GM12878 (cell line): Measurements from ENCODE around the gene DCBLD1. TPM values are rescaled to one million over a fixed set of nuclear protein-coding genes. Genes with fewer than 3 reads are reported as not detected.

ENCODE experiments used
- ATAC-seq: fragments of 200-7000 bp; cut with Tn5 transposase; 3 replicates; pipeline ENCODE4 v1.9.1; 2020; ENCODE audit warnings: mild to moderate bottlenecking, moderate library complexity
- BruUV-seq: library from RNA; stranded (reverse); fragments of 400-500 nt; replicated peaks from 2 replicates; lab custom pipeline; 2021; lab: Mats Ljungman, UMichigan
- CTCF ChIA-PET: fragments of 300-600 bp; sonication (Branson Sonifier 250); formaldehyde crosslinking; extraction: SDS; loops from one replicate; lab custom pipeline; 2021; ENCODE audit warnings: inconsistent platforms; lab: Yijun Ruan, JAX
- POLR2A ChIA-PET: fragments of 350-600 bp; formaldehyde crosslinking; extraction: SDS; loops from one replicate; lab custom pipeline; 2021; ENCODE audit warnings: inconsistent platforms; lab: Charles Lee
- RAD21 ChIA-PET: fragments of 300-600 bp; sonication (Branson Sonifier 250); formaldehyde crosslinking; loops from one replicate; lab custom pipeline; 2023; ENCODE audit warnings: antibody characterized with exemption; ENCODE audit not compliant: unreplicated experiment; lab: Charles Lee
- SMC1A ChIA-PET: fragments of 300-600 bp; sonication (Branson Sonifier 250); formaldehyde crosslinking; loops from one replicate; lab custom pipeline; 2023; ENCODE audit not compliant: unreplicated experiment, uncharacterized antibody; lab: Charles Lee
- DNase-seq: peaks from one replicate; pipeline ENCODE4 v3.0.0-alpha.2; 2011; ENCODE audit warnings: low read depth, low spot score
- FAIRE-seq: peaks from 3 replicates; lab custom pipeline; 2011; peaks lifted over from hg19 to GRCh38; lab: Jason Lieb, UNC
- H2AFZ ChIP-seq: 2 replicates; pipeline ENCODE4 v1.6.0; 2011; ENCODE audit warnings: low read depth, low read length, control low read depth; ENCODE audit not compliant: control insufficient read depth
- H3K27ac ChIP-seq: 2 replicates; pipeline ENCODE4 v1.5.1; 2011; ENCODE audit warnings: control low read depth; ENCODE audit not compliant: control insufficient read depth, insufficient read depth
- H3K27me3 ChIP-seq, 2 experiments: replicated peaks in 1 of 2; 2 replicates each; pipeline versions ENCODE4 v1.6.0 to v1.6.1; 2011; ENCODE audit warnings: low read length in 1 of 2; ENCODE audit not compliant: control insufficient read depth in 2 of 2, insufficient read depth in 2 of 2
- H3K36me3 ChIP-seq, 2 experiments: 2 replicates each; pipeline ENCODE4 v1.5.1; 2011; ENCODE audit warnings: low read length in 1 of 2; ENCODE audit not compliant: control insufficient read depth in 2 of 2, insufficient read depth in 2 of 2
- H3K4me1 ChIP-seq: 2 replicates; pipeline ENCODE4 v1.6.1; 2011; ENCODE audit warnings: mild to moderate bottlenecking, low read length, moderate library complexity, mixed read lengths; ENCODE audit not compliant: control insufficient read depth, insufficient read depth
- H3K4me2 ChIP-seq: 2 replicates; pipeline ENCODE4 v1.6.0; 2011; ENCODE audit warnings: control low read depth; ENCODE audit not compliant: control insufficient read depth, insufficient read depth
- H3K4me3 ChIP-seq: fragments of 200-600 bp; sonication (generic); 2 replicates; pipeline ENCODE4 v1.5.1; 2016
- H3K79me2 ChIP-seq: 2 replicates; pipeline ENCODE4 v1.6.0; 2011; ENCODE audit warnings: low read length; ENCODE audit not compliant: control insufficient read depth, insufficient read depth
- H3K9ac ChIP-seq: 2 replicates; pipeline ENCODE4 v1.8.0; 2011; ENCODE audit warnings: low read length, control low read depth, mixed read lengths; ENCODE audit not compliant: control insufficient read depth, insufficient read depth
- H3K9me3 ChIP-seq: replicated peaks from 3 replicates; pipeline ENCODE4 v1.5.1; 2011; ENCODE audit warnings: mild to moderate bottlenecking, low read length; ENCODE audit not compliant: control insufficient read depth, insufficient read depth
- H4K20me1 ChIP-seq: 2 replicates; pipeline ENCODE4 v1.6.0; 2011; ENCODE audit not compliant: control insufficient read depth, insufficient read depth
- ASH2L ChIP-seq: fragments of 300-600, 200-600 bp; sonication (generic); IDR thresholded peaks from 2 replicates; pipeline ENCODE4 v1.6.1; 2017; ENCODE audit warnings: low read depth, mild to moderate bottlenecking, borderline replicate concordance
- BMI1 ChIP-seq: fragments of 450-650 bp; IDR thresholded peaks from 2 replicates; pipeline ENCODE4 v1.6.1; 2016; ENCODE audit warnings: mild to moderate bottlenecking, moderate library complexity, borderline replicate concordance
- CBX5 ChIP-seq: sonication (generic); IDR thresholded peaks from 2 replicates; pipeline ENCODE4 v1.6.1; 2016; ENCODE audit warnings: low read depth, moderate library complexity, mild to moderate bottlenecking, inconsistent platforms
- CHD2 ChIP-seq: IDR thresholded peaks from 2 replicates; pipeline ENCODE4 v1.6.1; 2011; ENCODE audit warnings: low read depth, low read length, improper control_type of control experiment, borderline replicate concordance
- CREM ChIP-seq: IDR thresholded peaks from 2 replicates; pipeline ENCODE4 v1.6.1; 2014; ENCODE audit warnings: antibody characterized with exemption, low read depth
- JUNB ChIP-seq: IDR thresholded peaks from 2 replicates; pipeline ENCODE4 v1.6.1; 2016; ENCODE audit warnings: antibody characterized with exemption, mild to moderate bottlenecking
- JUND ChIP-seq: IDR thresholded peaks from 2 replicates; pipeline ENCODE4 v1.6.1; 2012; ENCODE audit warnings: low read depth, mild to moderate bottlenecking, low read length, improper control_type of control experiment, moderate library complexity
- KAT2A ChIP-seq: conservative IDR thresholded peaks from 2 replicates; pipeline ENCODE4 v1.6.1; 2011; ENCODE audit warnings: low read depth, low read length; ENCODE audit not compliant: control insufficient read depth
- POLR2A ChIP-seq: IDR thresholded peaks from 2 replicates; pipeline ENCODE4 v1.6.1; 2011; ENCODE audit warnings: low read depth, mild to moderate bottlenecking, low read length
- SUZ12 ChIP-seq: fragments of 200-600 bp; sonication (generic); IDR thresholded peaks from one replicate; pipeline ENCODE4 v1.6.1; 2018; ENCODE audit warnings: antibody characterized with exemption, mild to moderate bottlenecking; ENCODE audit not compliant: unreplicated experiment
- TCF7 ChIP-seq: IDR thresholded peaks from 2 replicates; pipeline ENCODE4 v1.6.1; 2014; ENCODE audit warnings: antibody characterized with exemption, borderline replicate concordance
- ZNF24 ChIP-seq: fragments of 450-650 bp; IDR thresholded peaks from 2 replicates; pipeline ENCODE4 v1.6.1; 2017; ENCODE audit warnings: antibody characterized with exemption, mild to moderate bottlenecking
- WGBS: methylation state at CpG from one replicate; pipeline ENCODE4 v1.1.6; 2016; ENCODE audit warnings: low lambda C conversion rate; ENCODE audit not compliant: insufficient replicate concordance, insufficient coverage; ENCODE audit errors: missing lambda C conversion rate; 5-methylcytosine and 5-hydroxymethylcytosine counted together
- in situ Hi-C: fragments of 300-500 bp; cut with MboI; formaldehyde crosslinking; loops from 9 replicates; pipeline ENCODE4 v1.14.3; 2018; ENCODE audit warnings: mixed read lengths
- intact Hi-C: fragments of 100-400 bp; cut with micrococcal nuclease; formaldehyde crosslinking; loops from one replicate; pipeline ENCODE4 v1.14.2; 2022; ENCODE audit not compliant: unreplicated experiment
- polyA plus RNA-seq, 11 experiments: library from polyadenylated mRNA; depleted of rRNA in 4 of 11; unstranded in 6 of 11; stranded (reverse) in 5 of 11; fragments of >200 nt; fragmentation: Nextera tagmentation in 4 of 11; fragmentation: Illumina TruSeq in 1 of 11; extraction: Ambion mirVana in 4 of 11; extraction: Trizol in 1 of 11; gene quantifications; 1 replicate in 1 of 11; 2 replicates in 10 of 11; pipeline versions ENCODE4 v1.2.1 to v1.2.3, GENCODE V29; 2011 to 2016; ENCODE audit warnings: inconsistent platforms in 2 of 11, missing spikeins in 2 of 11, low read depth in 1 of 11
- total RNA-seq, 4 experiments: library from RNA; depleted of rRNA in 3 of 4; stranded (reverse); fragments of >200 nt in 3 of 4; fragmentation: Illumina TruSeq in 1 of 4; extraction: Trizol in 1 of 4; gene quantifications; 2 replicates each; pipeline versions ENCODE4 v1.2.1 to v1.2.3, GENCODE V29; 2013 to 2021
- TF ChIP-seq, protein P1 (sequence below): fragments of 150-350 bp; IDR thresholded peaks from 2 replicates; pipeline ENCODE4 v1.6.1; 2014; ENCODE audit warnings: mild to moderate bottlenecking, low read depth, low read length
- TF ChIP-seq, protein P2 (sequence below): fragments of 450-650 bp; IDR thresholded peaks from 2 replicates; pipeline ENCODE4 v1.6.1; 2017; ENCODE audit warnings: mild to moderate bottlenecking, moderate library complexity

Gene DCBLD1
- total and polyA plus RNA-seq, 10 of the 15 experiments (the other 5 are each of a cell fraction or from before 2014, with no cell fraction given), result 0.92 to 9.2 (median 8.3) TPM

DNA sequence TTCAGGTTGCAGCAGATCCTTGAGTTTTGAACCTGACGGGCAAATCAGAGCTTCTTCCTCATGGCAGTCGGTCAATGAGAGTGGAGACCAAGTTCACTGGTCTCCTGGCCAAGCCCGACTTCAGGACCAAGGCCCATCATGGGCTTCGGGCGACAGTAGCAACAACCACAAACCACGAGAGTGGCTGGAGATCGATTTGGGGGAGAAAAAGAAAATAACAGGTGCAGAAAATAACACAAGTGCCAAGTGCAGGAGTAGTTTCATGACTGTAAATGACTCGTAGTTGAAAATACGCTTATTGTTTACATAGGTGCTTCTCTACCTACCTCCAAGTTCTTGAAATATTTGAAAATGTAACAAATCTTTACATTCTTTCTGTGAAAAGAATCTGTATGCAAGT, 56.1 kb downstream of the DCBLD1 start:
- no peaks in the 10 kb centered on the region for H4K20me1 ChIP-seq
- SMC1A ChIA-PET, result no interaction called here
- CTCF ChIA-PET, result no interaction called here
- 50% methylated on average over 9 of the region's 9 CpGs for WGBS
- no peak overlapping the region for H3K27ac ChIP-seq
- H3K27me3 ChIP-seq, result no peaks in the 10 kb centered on the region
- no peak overlapping the region for H3K4me3 ChIP-seq
- FAIRE-seq (no peak), DNase-seq (no peak), ATAC-seq (no peak)
- no peak overlapping the region for H3K9ac ChIP-seq
- no peaks in the 10 kb centered on the region for H3K9me3 ChIP-seq
- H3K79me2 ChIP-seq, result no peaks in the 10 kb centered on the region
- H3K4me2 ChIP-seq, result no peak overlapping the region
- no peaks in the 10 kb centered on the region for H3K36me3 ChIP-seq
- H2AFZ ChIP-seq, result no peak overlapping the region
- RAD21 ChIA-PET, result no interaction called here
- H3K4me1 ChIP-seq, result no peaks in the 10 kb centered on the region
- POLR2A ChIA-PET, result no interaction called here
- no TSS peak for BruUV-seq
- intact Hi-C loops, result no loop called here
- TF ChIP-seq ZNF24, result no peak
- no peak for TF ChIP-seq CHD2
- TF ChIP-seq CBX5, result no peak
- TF ChIP-seq JUND, result no peak
- TF ChIP-seq TCF7, result no peak
- TF ChIP-seq CREM, result no peak
- TF ChIP-seq KAT2A, result no peak
- in situ Hi-C loops, result no loop called here

DNA sequence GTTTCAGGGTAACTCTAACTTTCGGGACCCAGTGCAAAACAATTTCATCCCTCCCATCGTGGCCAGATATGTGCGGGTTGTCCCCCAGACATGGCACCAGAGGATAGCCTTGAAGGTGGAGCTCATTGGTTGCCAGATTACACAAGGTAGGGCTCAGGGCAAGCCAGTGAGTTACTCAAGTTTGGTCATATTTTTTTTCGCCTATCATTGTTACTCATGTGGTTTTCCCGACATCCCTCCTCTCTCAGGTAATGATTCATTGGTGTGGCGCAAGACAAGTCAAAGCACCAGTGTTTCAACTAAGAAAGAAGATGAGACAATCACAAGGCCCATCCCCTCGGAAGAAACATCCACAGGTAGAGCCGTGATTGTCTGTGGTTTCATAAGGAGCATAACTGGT, 58.2 kb downstream of the DCBLD1 start:
- H3K4me3 ChIP-seq, result no peak overlapping the region
- H3K9me3 ChIP-seq, result no peaks in the 10 kb centered on the region
- no peaks in the 10 kb centered on the region for H3K36me3 ChIP-seq
- no peak overlapping the region for H3K9ac ChIP-seq
- in situ Hi-C loops (no loop called here), intact Hi-C loops (no loop called here)
- FAIRE-seq (no peak), ATAC-seq (no peak), DNase-seq (no peak)
- H4K20me1 ChIP-seq, result no peaks in the 10 kb centered on the region
- SMC1A ChIA-PET, result no interaction called here
- no peaks in the 10 kb centered on the region for H3K79me2 ChIP-seq
- RAD21 ChIA-PET, result interaction anchor here (0.6 kb wide), 1 partner anchor 58 kb away, joined by 3 read pairs; the partner anchor contains the start of gene DCBLD1
- H3K4me2 ChIP-seq, result no peak overlapping the region
- no peaks in the 10 kb centered on the region for H3K27me3 ChIP-seq
- no peaks in the 10 kb centered on the region for H3K4me1 ChIP-seq
- no TSS peak for BruUV-seq
- WGBS, result 97% methylated on average over 8 of the region's 8 CpGs
- no peak overlapping the region for H3K27ac ChIP-seq
- CTCF ChIA-PET, result no interaction called here
- POLR2A ChIA-PET, result no interaction called here
- H2AFZ ChIP-seq, result no peak overlapping the region
- TF ChIP-seq BMI1 (no peak), JUNB (no peak), POLR2A (no peak), SUZ12 (no peak), ASH2L (no peak)
- TF ChIP-seq, protein P1, sequence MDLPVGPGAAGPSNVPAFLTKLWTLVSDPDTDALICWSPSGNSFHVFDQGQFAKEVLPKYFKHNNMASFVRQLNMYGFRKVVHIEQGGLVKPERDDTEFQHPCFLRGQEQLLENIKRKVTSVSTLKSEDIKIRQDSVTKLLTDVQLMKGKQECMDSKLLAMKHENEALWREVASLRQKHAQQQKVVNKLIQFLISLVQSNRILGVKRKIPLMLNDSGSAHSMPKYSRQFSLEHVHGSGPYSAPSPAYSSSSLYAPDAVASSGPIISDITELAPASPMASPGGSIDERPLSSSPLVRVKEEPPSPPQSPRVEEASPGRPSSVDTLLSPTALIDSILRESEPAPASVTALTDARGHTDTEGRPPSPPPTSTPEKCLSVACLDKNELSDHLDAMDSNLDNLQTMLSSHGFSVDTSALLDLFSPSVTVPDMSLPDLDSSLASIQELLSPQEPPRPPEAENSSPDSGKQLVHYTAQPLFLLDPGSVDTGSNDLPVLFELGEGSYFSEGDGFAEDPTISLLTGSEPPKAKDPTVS, result no peak
- TF ChIP-seq, protein P2, sequence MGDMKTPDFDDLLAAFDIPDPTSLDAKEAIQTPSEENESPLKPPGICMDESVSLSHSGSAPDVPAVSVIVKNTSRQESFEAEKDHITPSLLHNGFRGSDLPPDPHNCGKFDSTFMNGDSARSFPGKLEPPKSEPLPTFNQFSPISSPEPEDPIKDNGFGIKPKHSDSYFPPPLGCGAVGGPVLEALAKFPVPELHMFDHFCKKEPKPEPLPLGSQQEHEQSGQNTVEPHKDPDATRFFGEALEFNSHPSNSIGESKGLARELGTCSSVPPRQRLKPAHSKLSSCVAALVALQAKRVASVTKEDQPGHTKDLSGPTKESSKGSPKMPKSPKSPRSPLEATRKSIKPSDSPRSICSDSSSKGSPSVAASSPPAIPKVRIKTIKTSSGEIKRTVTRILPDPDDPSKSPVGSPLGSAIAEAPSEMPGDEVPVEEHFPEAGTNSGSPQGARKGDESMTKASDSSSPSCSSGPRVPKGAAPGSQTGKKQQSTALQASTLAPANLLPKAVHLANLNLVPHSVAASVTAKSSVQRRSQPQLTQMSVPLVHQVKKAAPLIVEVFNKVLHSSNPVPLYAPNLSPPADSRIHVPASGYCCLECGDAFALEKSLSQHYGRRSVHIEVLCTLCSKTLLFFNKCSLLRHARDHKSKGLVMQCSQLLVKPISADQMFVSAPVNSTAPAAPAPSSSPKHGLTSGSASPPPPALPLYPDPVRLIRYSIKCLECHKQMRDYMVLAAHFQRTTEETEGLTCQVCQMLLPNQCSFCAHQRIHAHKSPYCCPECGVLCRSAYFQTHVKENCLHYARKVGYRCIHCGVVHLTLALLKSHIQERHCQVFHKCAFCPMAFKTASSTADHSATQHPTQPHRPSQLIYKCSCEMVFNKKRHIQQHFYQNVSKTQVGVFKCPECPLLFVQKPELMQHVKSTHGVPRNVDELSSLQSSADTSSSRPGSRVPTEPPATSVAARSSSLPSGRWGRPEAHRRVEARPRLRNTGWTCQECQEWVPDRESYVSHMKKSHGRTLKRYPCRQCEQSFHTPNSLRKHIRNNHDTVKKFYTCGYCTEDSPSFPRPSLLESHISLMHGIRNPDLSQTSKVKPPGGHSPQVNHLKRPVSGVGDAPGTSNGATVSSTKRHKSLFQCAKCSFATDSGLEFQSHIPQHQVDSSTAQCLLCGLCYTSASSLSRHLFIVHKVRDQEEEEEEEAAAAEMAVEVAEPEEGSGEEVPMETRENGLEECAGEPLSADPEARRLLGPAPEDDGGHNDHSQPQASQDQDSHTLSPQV, result no peak
